ENCODE measurements around the gene CSF1. TPM values are rescaled to one million over a fixed set of nuclear protein-coding genes. Genes with fewer than 3 reads are reported as not detected.
"Not testable (repeated sequence)": the region's sequence is repeated elsewhere in the genome, so short reads cannot be mapped to it uniquely, and the experiment has no call there.

The CSF1 gene
- total and polyA plus RNA-seq, 12 donors = 3.8 to 295 (median 88.5) TPM

GRCh38 chr1:109917768-109918606, 7.3 kb downstream of the CSF1 start:
- Histone ChIP-seq H3K27ac (peak overlapping the region in 2 of 5 donors; percentile 8 to 44), H3K36me3 (replicated peaks in 1 of 2) (peaks cover 0 to 88% of the 10 kb centered on the region in 2 donors), H3K9me3 (replicated peaks in 1 of 3) (no peaks in the 10 kb centered on the region), H3K27me3 (no peaks in the 10 kb centered on the region), H3K4me3 (no peak overlapping the region), H3K4me1 (replicated peaks in 1 of 2) (peaks cover 22 to 23% of the 10 kb centered on the region in 2 donors)
- WGBS, 4 donors = 68 to 82% (median 74%) methylated on average over 6 of the region's 6 CpGs
- peak in 2 of 7 donors; percentile 8 to 19 for DNase-seq
- TF ChIP-seq POLR2A (IDR thresholded peaks at IDR 0.05) (no peak), CTCF (IDR thresholded peaks at IDR 0.05) (no peak)
- intact Hi-C loops (cut with DNase I) = loop anchor here in 1 of 2 donors (10.0 kb wide), 1 partner anchor 133 kb away; no protein-coding TSS in a partner anchor

GRCh38 chr1:109918671-109919070, 8.0 kb downstream of the CSF1 start:
- TF ChIP-seq CTCF (IDR thresholded peaks at IDR 0.05) (no peak), POLR2A (IDR thresholded peaks at IDR 0.05) (no peak)
- peak overlapping the region in 2 of 5 donors; percentile 8 to 21 for H3K27ac ChIP-seq
- peak in 2 of 7 donors; percentile 5 to 13 for DNase-seq
- no peak overlapping the region for H3K4me3 ChIP-seq
- peaks cover 15 to 16% of the 10 kb centered on the region in 2 donors for H3K4me1 ChIP-seq (replicated peaks in 1 of 2)
- H3K36me3 ChIP-seq (replicated peaks in 1 of 2) = peaks cover 0 to 95% of the 10 kb centered on the region in 2 donors
- intact Hi-C loops (cut with DNase I) = loop anchor here in 1 of 2 donors (10.0 kb wide), 1 partner anchor 134 kb away; no protein-coding TSS in a partner anchor
- H3K27me3 ChIP-seq = no peaks in the 10 kb centered on the region
- no peaks in the 10 kb centered on the region for H3K9me3 ChIP-seq (replicated peaks in 1 of 3)
- WGBS, 4 donors = 87 to 93% (median 92%) methylated on average over 7 of the region's 7 CpGs

- H3K27ac ChIP-seq = peak overlapping the region in 1 of 5 donors; percentile 21
- H3K27me3 ChIP-seq = no peaks in the 10 kb centered on the region
- TF ChIP-seq CTCF (IDR thresholded peaks at IDR 0.05) (no peak), POLR2A (IDR thresholded peaks at IDR 0.05) (no peak)
- H3K4me3 ChIP-seq = no peak overlapping the region
- no peaks in the 10 kb centered on the region for H3K9me3 ChIP-seq (replicated peaks in 1 of 3)
- H3K4me1 ChIP-seq (replicated peaks in 1 of 2) = peaks cover 9 to 10% of the 10 kb centered on the region in 2 donors
- DNase-seq = no peak
- 89 to 94% (median 91%) methylated on average over 6 of the region's 6 CpGs for WGBS, 4 donors
- peaks cover 0 to 97% of the 10 kb centered on the region in 2 donors for H3K36me3 ChIP-seq (replicated peaks in 1 of 2)
- intact Hi-C loops (cut with DNase I) = loop anchor here in 1 of 2 donors (10.0 kb wide), 1 partner anchor 135 kb away; no protein-coding TSS in a partner anchor
Observed at GRCh38 chr1:109919303-109919702, 8.7 kb downstream of the CSF1 start.

GRCh38 chr1:109920391-109920790, 9.7 kb downstream of the CSF1 start:
- H3K27ac ChIP-seq; DNase-seq; H3K4me1 ChIP-seq (replicated peaks in 1 of 2); intact Hi-C loops (cut with DNase I); H3K4me3 ChIP-seq; H3K27me3 ChIP-seq; H3K9me3 ChIP-seq (replicated peaks in 1 of 3): not testable (repeated sequence)
- WGBS, 4 donors = 85 to 96% (median 93%) methylated on average over 8 to 10 of the region's 10 CpGs
- H3K36me3 ChIP-seq (replicated peaks in 1 of 2) = peaks cover 0 to 100% of the 10 kb centered on the region in 2 donors
